ENCODE measurements around the gene TKTL2.
A peak's percentile ranks its signal among the peaks of the same experiment; 100 is the strongest.
"Not testable (repeated sequence)": the region's sequence is repeated elsewhere in the genome, so short reads cannot be mapped to it uniquely, and the experiment has no call there.

Gene TKTL2

DNA sequence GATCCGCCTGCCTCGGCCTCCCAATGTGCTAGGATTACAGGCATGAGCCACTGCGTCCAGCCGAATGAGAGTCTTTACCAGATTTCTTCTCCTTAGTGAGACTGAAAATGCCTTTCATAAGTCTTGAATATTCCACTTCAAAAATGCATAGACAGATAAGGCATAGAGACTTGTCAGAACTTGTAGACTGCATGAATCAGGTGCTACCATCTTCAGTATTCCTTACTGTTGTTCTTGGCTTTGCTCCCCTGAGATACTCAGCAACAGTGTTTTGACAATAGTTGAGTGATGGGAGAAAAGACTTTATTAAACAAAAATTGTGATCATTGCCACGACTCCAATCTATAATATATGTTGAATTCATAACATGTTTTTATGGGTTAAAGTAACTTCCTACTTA is 11.0 kb downstream of the TKTL2 start:
- ChIA-PET POLR2A (ENCODE audit: low non-redundant PET) (no interaction called here), CTCF (no interaction called here)
- TF ChIP-seq, protein P1, sequence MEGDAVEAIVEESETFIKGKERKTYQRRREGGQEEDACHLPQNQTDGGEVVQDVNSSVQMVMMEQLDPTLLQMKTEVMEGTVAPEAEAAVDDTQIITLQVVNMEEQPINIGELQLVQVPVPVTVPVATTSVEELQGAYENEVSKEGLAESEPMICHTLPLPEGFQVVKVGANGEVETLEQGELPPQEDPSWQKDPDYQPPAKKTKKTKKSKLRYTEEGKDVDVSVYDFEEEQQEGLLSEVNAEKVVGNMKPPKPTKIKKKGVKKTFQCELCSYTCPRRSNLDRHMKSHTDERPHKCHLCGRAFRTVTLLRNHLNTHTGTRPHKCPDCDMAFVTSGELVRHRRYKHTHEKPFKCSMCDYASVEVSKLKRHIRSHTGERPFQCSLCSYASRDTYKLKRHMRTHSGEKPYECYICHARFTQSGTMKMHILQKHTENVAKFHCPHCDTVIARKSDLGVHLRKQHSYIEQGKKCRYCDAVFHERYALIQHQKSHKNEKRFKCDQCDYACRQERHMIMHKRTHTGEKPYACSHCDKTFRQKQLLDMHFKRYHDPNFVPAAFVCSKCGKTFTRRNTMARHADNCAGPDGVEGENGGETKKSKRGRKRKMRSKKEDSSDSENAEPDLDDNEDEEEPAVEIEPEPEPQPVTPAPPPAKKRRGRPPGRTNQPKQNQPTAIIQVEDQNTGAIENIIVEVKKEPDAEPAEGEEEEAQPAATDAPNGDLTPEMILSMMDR (conservative IDR thresholded peaks at IDR 0.05; ENCODE audit: low read depth): no peak
- no peak overlapping the region for H3K27ac ChIP-seq
- DNase-seq (ENCODE audit: low spot score): peak; percentile 51

DNA sequence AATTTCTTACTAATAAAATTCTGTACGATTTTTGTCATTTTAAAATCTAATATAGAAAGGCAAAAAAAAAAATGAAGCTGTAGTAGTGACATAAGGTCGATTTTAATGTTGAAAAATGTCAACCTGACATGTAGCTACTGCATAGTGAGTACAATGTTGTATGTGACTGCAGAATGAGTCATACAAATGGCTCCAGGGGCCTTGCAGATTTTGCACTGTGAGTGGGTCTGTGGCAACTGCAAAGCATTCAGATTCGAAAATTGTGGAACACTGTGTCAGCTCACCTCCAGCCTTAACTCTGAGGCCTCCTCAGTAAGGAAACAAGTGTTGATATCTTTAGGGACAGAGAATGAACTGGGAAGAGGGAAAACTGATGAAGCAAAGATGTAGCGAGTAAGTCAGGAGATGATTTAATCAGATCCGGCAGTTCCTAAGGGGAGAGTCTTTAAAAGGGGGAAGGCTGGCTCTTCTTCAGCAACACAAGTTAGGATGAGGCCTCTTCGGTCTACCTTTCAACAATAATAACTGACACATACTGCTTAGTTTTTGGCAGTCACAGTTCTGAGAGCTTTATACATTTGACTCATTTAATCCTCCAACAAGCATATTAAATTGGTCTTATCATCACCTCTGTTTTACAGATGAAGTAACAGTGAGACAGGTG is 24.9 kb downstream of the TKTL2 start:
- CTCF ChIA-PET: interaction anchor here (0.6 kb wide), 2 partner anchors 43 to 83 kb away, joined by 3 to 4 read pairs; no protein-coding TSS in a partner anchor

DNA sequence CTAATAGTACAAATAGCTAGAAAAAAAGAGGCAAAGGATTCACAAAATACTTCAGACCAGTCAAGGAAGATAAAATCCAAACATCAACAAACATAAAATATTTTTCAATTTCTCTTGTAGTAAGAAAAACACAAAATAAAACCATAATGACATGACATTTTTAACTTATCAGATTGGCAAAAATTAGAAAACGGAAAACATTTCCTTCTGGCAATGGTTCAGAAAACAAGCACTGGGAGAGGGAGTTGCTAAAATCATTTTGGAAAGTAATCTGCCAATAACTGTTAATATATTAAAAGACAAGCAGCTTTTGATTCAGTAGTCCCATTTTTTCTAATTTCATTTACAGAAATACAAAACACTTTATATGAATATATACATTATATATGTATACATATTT is 26.1 kb downstream of the TKTL2 start:
- TF ChIP-seq, protein P1 (conservative IDR thresholded peaks at IDR 0.05; ENCODE audit: low read depth): no peak
- ChIA-PET POLR2A (ENCODE audit: low non-redundant PET) (no interaction called here), CTCF (interaction anchor here (0.6 to 0.7 kb wide), 2 partner anchors 38 to 462 kb away, joined by 3 read pairs; no protein-coding TSS in a partner anchor)
- H3K27ac ChIP-seq: no peak overlapping the region
- DNase-seq (ENCODE audit: low spot score): no peak

More for the DNA sequence above, 24.9 kb downstream of the TKTL2 start:
- POLR2A ChIA-PET (ENCODE audit: low non-redundant PET): no interaction called here
- TF ChIP-seq, protein P1 (conservative IDR thresholded peaks at IDR 0.05; ENCODE audit: low read depth): no peak
- peak; percentile 72 for DNase-seq (ENCODE audit: low spot score)
- H3K27ac ChIP-seq: no peak overlapping the region

DNA sequence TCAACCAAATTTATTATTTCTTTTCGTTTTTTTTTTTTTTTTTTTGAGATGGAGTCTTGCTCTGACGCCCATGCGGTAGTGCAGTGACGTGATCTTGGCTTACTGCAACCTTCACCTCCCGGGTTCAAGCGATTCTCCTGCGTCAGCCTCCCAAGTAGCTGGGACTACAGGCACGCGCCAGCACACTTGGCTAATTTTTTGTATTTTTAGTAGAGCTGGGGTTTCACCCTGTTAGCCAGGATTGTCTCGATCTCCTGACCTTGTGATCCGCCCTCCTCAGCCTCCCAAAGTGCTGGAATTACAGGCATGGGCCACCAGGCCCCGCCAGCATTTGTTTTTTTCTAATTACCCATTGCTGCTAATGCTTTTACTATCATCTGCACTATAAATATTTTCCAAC is 26.5 kb downstream of the TKTL2 start:
- CTCF ChIA-PET: interaction anchor here (0.6 kb wide), 1 partner anchor 462 kb away, joined by 3 read pairs; no protein-coding TSS in a partner anchor
- POLR2A ChIA-PET (ENCODE audit: low non-redundant PET); DNase-seq (ENCODE audit: low spot score); H3K27ac ChIP-seq: not testable (repeated sequence)

DNA sequence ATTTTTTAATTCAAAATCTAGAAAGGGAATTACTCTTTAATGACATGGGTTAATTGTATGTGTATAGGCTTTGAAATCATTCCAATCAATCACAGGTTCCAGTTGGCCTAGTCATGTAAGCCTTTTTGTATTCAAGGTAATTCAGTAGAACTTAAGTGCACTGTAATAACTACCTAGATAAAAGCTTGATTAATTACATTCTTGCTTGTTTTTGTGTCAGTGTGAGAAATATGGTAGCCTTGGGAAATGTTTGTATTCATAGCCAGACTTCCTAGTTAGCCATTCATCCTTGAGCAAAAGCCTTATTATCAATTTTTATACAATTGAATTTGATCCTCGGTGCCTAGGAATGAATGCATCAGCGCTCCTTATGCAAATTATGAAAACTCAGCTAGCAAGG is 33.5 kb downstream of the TKTL2 start:
- no peak overlapping the region for H3K27ac ChIP-seq
- no peak for DNase-seq (ENCODE audit: low spot score)
- TF ChIP-seq, protein P1 (conservative IDR thresholded peaks at IDR 0.05; ENCODE audit: low read depth): no peak
- ChIA-PET POLR2A (ENCODE audit: low non-redundant PET) (no interaction called here), CTCF (interaction anchor here (0.7 kb wide), 1 partner anchor 299 kb away, joined by 3 read pairs; no protein-coding TSS in a partner anchor)

Measured in RWPE1 (cell line).